HEK293T (cell line): ENCODE results near the gene SLC6A6.

Experiments used
- CTCF ChIA-PET: fragments of 350-600 bp; formaldehyde crosslinking; extraction: SDS; loops from one replicate; lab custom pipeline; 2021; ENCODE audit warnings: antibody characterized with exemption, inconsistent platforms; lab: Yijun Ruan, JAX
- POLR2A ChIA-PET: fragments of 350-600 bp; formaldehyde crosslinking; extraction: SDS; loops from one replicate; lab custom pipeline; 2020; ENCODE audit warnings: antibody characterized with exemption, inconsistent platforms; lab: Yijun Ruan, JAX
- DNase-seq: peaks from one replicate; pipeline ENCODE4 v3.0.0; 2012; ENCODE audit warnings: mixed read lengths; ENCODE audit errors: extremely low spot score
- ARNT ChIP-seq: fragments of 450-650 bp; IDR thresholded peaks from 2 replicates; pipeline ENCODE4 v1.6.1; 2017; ENCODE audit warnings: mild to moderate bottlenecking
- BHLHE40 ChIP-seq: fragments of 450-650 bp; IDR thresholded peaks from 2 replicates; pipeline ENCODE4 v1.6.1; 2016; ENCODE audit warnings: mild to moderate bottlenecking, moderate library complexity, borderline replicate concordance
- CTBP1 ChIP-seq: fragments of 450-650 bp; IDR thresholded peaks from 2 replicates; pipeline ENCODE4 v1.6.1; 2016; ENCODE audit warnings: borderline replicate concordance
- ELF4 ChIP-seq: fragments of 450-650 bp; IDR thresholded peaks from 2 replicates; pipeline ENCODE4 v1.6.1; 2017; ENCODE audit warnings: antibody characterized with exemption
- FOXA1 ChIP-seq: fragments of 450-650 bp; IDR thresholded peaks from 2 replicates; pipeline ENCODE4 v1.6.1; 2016; ENCODE audit warnings: mild to moderate bottlenecking
- FOXK2 ChIP-seq: fragments of 450-650 bp; IDR thresholded peaks from 2 replicates; pipeline ENCODE4 v1.6.1; 2016; ENCODE audit warnings: mild to moderate bottlenecking
- FOXM1 ChIP-seq: fragments of 450-650 bp; IDR thresholded peaks from 2 replicates; pipeline ENCODE4 v1.6.1; 2017; ENCODE audit warnings: mild to moderate bottlenecking, borderline replicate concordance
- HDGF ChIP-seq: fragments of 450-650 bp; IDR thresholded peaks from 2 replicates; pipeline ENCODE4 v1.6.1; 2017; ENCODE audit warnings: antibody characterized with exemption, borderline replicate concordance
- L3MBTL2 ChIP-seq: fragments of 450-650 bp; conservative IDR thresholded peaks from 2 replicates; pipeline ENCODE4 v1.6.1; 2016; ENCODE audit warnings: mild to moderate bottlenecking
- LEF1 ChIP-seq: fragments of 450-650 bp; IDR thresholded peaks from 2 replicates; pipeline ENCODE4 v1.6.1; 2017; ENCODE audit warnings: mild to moderate bottlenecking, borderline replicate concordance
- NFRKB ChIP-seq: fragments of 450-650 bp; IDR thresholded peaks from 2 replicates; pipeline ENCODE4 v1.6.1; 2016; ENCODE audit warnings: mild to moderate bottlenecking, moderate library complexity
- PKNOX1 ChIP-seq: fragments of 450-650 bp; IDR thresholded peaks from 2 replicates; pipeline ENCODE4 v1.6.1; 2016
- SP1 ChIP-seq: fragments of 450-650 bp; IDR thresholded peaks from 2 replicates; pipeline ENCODE4 v1.6.1; 2017
- SUZ12 ChIP-seq: fragments of 450-650 bp; IDR thresholded peaks from 2 replicates; pipeline ENCODE4 v1.6.1; 2016; ENCODE audit warnings: mild to moderate bottlenecking
- TARDBP ChIP-seq: fragments of 450-650 bp; IDR thresholded peaks from 2 replicates; pipeline ENCODE4 v1.6.1; 2016
- ZNF384 ChIP-seq: fragments of 450-650 bp; IDR thresholded peaks from 2 replicates; pipeline ENCODE4 v1.6.1; 2016

SLC6A6 gene

GRCh38 chr3:14517601-14518431 lies 115.4 kb downstream of the SLC6A6 start:
- no peak for DNase-seq
- POLR2A ChIA-PET = no interaction called here
- no peak for TF ChIP-seq TARDBP
- CTCF ChIA-PET = no interaction called here

GRCh38 chr3:14518432-14518802 lies 116.0 kb downstream of the SLC6A6 start:
- ChIA-PET POLR2A (no interaction called here), CTCF (no interaction called here)
- no peak for DNase-seq
- TF ChIP-seq TARDBP (no peak), BHLHE40 (no peak), HDGF (no peak), FOXA1 (no peak), FOXK2 (no peak), CTBP1 (no peak), L3MBTL2 (no peak), SUZ12 (no peak), FOXM1 (no peak), SP1 (no peak)

GRCh38 chr3:14518893-14519292 lies 116.5 kb downstream of the SLC6A6 start:
- DNase-seq = no peak
- CTCF ChIA-PET = no interaction called here
- POLR2A ChIA-PET = interaction anchor here (1.2 kb wide), 1 partner anchor 21 kb away, joined by 3 read pairs; no protein-coding TSS in a partner anchor
- TF ChIP-seq CTBP1 = no peak
- TF ChIP-seq BHLHE40 = no peak
- no peak for TF ChIP-seq L3MBTL2
- no peak for TF ChIP-seq SP1
- no peak for TF ChIP-seq LEF1
- no peak for TF ChIP-seq FOXK2

GRCh38 chr3:14519406-14519805 lies 117.0 kb downstream of the SLC6A6 start:
- no peak for DNase-seq
- ChIA-PET POLR2A (interaction anchor here (1.2 kb wide), 1 partner anchor 20 kb away, joined by 3 read pairs; no protein-coding TSS in a partner anchor), CTCF (interaction anchor here (0.9 kb wide), 1 partner anchor 10 kb away, joined by 3 read pairs; no protein-coding TSS in a partner anchor)

GRCh38 chr3:14520149-14520548 lies 117.7 kb downstream of the SLC6A6 start:
- TF ChIP-seq ELF4 (no peak), ZNF384 (no peak), FOXK2 (no peak), SP1 (no peak), NFRKB (no peak), LEF1 (no peak), HDGF (no peak), BHLHE40 (no peak), CTBP1 (no peak), SUZ12 (no peak), PKNOX1 (no peak), TARDBP (no peak), FOXM1 (no peak), FOXA1 (no peak), ARNT (no peak), L3MBTL2 (no peak)
- CTCF ChIA-PET = interaction anchor here (0.9 kb wide), 1 partner anchor 11 kb away, joined by 3 read pairs; no protein-coding TSS in a partner anchor
- no peak for DNase-seq
- POLR2A ChIA-PET = interaction anchor here (1.2 kb wide), 1 partner anchor 20 kb away, joined by 3 read pairs; no protein-coding TSS in a partner anchor

More at GRCh38 chr3:14519406-14519805, 117.0 kb downstream of the SLC6A6 start:
- TF ChIP-seq ELF4 = no peak
- TF ChIP-seq L3MBTL2 = no peak

GRCh38 chr3:14520967-14521366 lies 118.6 kb downstream of the SLC6A6 start:
- POLR2A ChIA-PET = no interaction called here
- no peak for TF ChIP-seq FOXM1
- TF ChIP-seq CTBP1 = no peak
- TF ChIP-seq HDGF = no peak
- TF ChIP-seq FOXA1 = no peak
- no peak for TF ChIP-seq ZNF384
- no peak for TF ChIP-seq PKNOX1
- TF ChIP-seq LEF1 = no peak
- TF ChIP-seq ELF4 = no peak
- no peak for TF ChIP-seq FOXK2
- no peak for TF ChIP-seq SUZ12
- TF ChIP-seq L3MBTL2 = no peak
- no peak for TF ChIP-seq TARDBP
- TF ChIP-seq SP1 = no peak
- no peak for TF ChIP-seq ARNT
- TF ChIP-seq NFRKB = no peak
- TF ChIP-seq BHLHE40 = no peak

GRCh38 chr3:14521611-14522010 lies 119.2 kb downstream of the SLC6A6 start:
- DNase-seq = no peak
- no peak for TF ChIP-seq SUZ12
- no peak for TF ChIP-seq FOXM1
- TF ChIP-seq ARNT = no peak
- TF ChIP-seq CTBP1 = no peak
- no peak for TF ChIP-seq HDGF
- no peak for TF ChIP-seq TARDBP
- no peak for TF ChIP-seq LEF1
- TF ChIP-seq ZNF384 = no peak
- no peak for TF ChIP-seq FOXA1
- no peak for TF ChIP-seq BHLHE40
- no peak for TF ChIP-seq SP1
- no peak for TF ChIP-seq NFRKB
- TF ChIP-seq L3MBTL2 = no peak
- TF ChIP-seq FOXK2 = no peak
- no peak for TF ChIP-seq ELF4
- TF ChIP-seq PKNOX1 = no peak
- ChIA-PET POLR2A (no interaction called here), CTCF (interaction anchor here (1.5 kb wide), 1 partner anchor 13 kb away, joined by 3 read pairs; no protein-coding TSS in a partner anchor)

More at GRCh38 chr3:14520967-14521366, 118.6 kb downstream of the SLC6A6 start:
- CTCF ChIA-PET = interaction anchor here (0.6 to 1.5 kb wide), 2 partner anchors 12 to 405 kb away, joined by 3 read pairs; no protein-coding TSS in a partner anchor
- DNase-seq = no peak
